Karpas-422 (cell line): ENCODE data around the gene F3. TPM values are rescaled to one million over a fixed set of nuclear protein-coding genes. Genes with fewer than 3 reads are reported as not detected.

ENCODE experiments used
- DNase-seq: peaks from one replicate; pipeline ENCODE4 v3.0.0-alpha.2; 2015
- H2AFZ ChIP-seq: fragments of 200-600 bp; sonication (generic); 2 replicates; pipeline ENCODE4 v1.6.1; 2014; ENCODE audit warnings: antibody characterized with exemption, low read length, mixed read lengths
- H3K27ac ChIP-seq: fragments of 200-600 bp; sonication (generic); 2 replicates; pipeline ENCODE4 v1.5.1; 2014; ENCODE audit warnings: mild to moderate bottlenecking, low read length, moderate library complexity
- H3K27me3 ChIP-seq: fragments of 200-600 bp; sonication (generic); 2 replicates; pipeline ENCODE4 v1.6.1; 2014; ENCODE audit warnings: low read length, mixed read lengths
- H3K36me3 ChIP-seq: fragments of 200-600 bp; sonication (generic); 2 replicates; pipeline ENCODE4 v1.6.1; 2014; ENCODE audit warnings: low read length, mixed read lengths; ENCODE audit not compliant: insufficient read depth
- H3K4me1 ChIP-seq: fragments of 200-600 bp; sonication (generic); 2 replicates; pipeline ENCODE4 v1.6.1; 2014; ENCODE audit warnings: mild to moderate bottlenecking, low read length, mixed read lengths
- H3K4me2 ChIP-seq: fragments of 200-600 bp; sonication (generic); 2 replicates; pipeline ENCODE4 v1.6.1; 2014; ENCODE audit warnings: low read length, low read depth, mild to moderate bottlenecking; ENCODE audit not compliant: poor library complexity, severe bottlenecking
- H3K4me3 ChIP-seq: fragments of 200-600 bp; sonication (generic); 2 replicates; pipeline ENCODE4 v1.5.1; 2014; ENCODE audit warnings: mild to moderate bottlenecking, antibody characterized with exemption, low read length, mixed read lengths
- H3K79me2 ChIP-seq: fragments of 200-600 bp; sonication (generic); 2 replicates; pipeline ENCODE4 v1.6.1; 2014; ENCODE audit warnings: mild to moderate bottlenecking, low read length, mixed read lengths
- H3K9ac ChIP-seq: fragments of 200-600 bp; sonication (generic); 2 replicates; pipeline ENCODE4 v1.6.0; 2014; ENCODE audit warnings: low read length
- H3K9me2 ChIP-seq: fragments of 200-600 bp; sonication (generic), shearing (Covaris generic); replicated peaks from 2 replicates; pipeline ENCODE4 v1.6.0; 2014; ENCODE audit warnings: mild to moderate bottlenecking, low read length, moderate library complexity; ENCODE audit not compliant: insufficient read depth
- H3K9me3 ChIP-seq: fragments of 300-700, 200-600 bp; sonication (generic); 2 replicates; pipeline ENCODE4 v1.6.1; 2014; ENCODE audit warnings: low read length, mixed read lengths
- H4K20me1 ChIP-seq: fragments of 200-600 bp; sonication (generic); 2 replicates; pipeline ENCODE4 v1.6.1; 2014; ENCODE audit warnings: mild to moderate bottlenecking, antibody characterized with exemption, low read length, low read depth; ENCODE audit not compliant: insufficient read depth
- total RNA-seq: library from RNA; depleted of rRNA; stranded (reverse); fragments of >200 nt; shearing (Covaris generic); gene quantifications from 2 replicates; pipeline ENCODE4 v1.2.3, GENCODE V29; 2014; ENCODE audit warnings: low replicate concordance

F3 gene
- total RNA-seq, 1 experiment from 2014 or later, result not detected

DNA sequence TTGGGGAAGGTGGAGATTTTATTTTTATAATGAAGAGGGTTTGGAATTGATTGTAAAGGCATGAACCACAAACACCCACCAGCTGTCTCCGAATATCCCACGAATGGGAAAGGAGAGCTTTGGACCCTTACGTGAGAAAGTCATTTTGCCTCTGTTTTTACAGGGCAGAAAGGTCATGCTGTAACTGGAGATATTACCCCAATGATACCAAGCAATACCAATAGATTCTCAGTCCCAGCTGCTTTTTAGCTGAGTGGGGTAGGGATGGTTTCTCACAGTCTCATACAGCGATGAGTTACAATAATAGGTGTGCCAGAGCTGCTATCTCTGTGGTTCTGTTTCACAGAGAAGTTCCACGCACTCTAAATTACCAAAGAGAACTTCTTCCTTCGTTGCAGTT is 8.8 kb upstream of the F3 start:
- no peak overlapping the region for H3K9ac ChIP-seq
- no peaks in the 10 kb centered on the region for H3K27me3 ChIP-seq
- no peaks in the 10 kb centered on the region for H3K79me2 ChIP-seq
- no peaks in the 10 kb centered on the region for H4K20me1 ChIP-seq
- H3K4me1 ChIP-seq, result no peaks in the 10 kb centered on the region
- no peak overlapping the region for H3K4me2 ChIP-seq
- H3K27ac ChIP-seq, result no peak overlapping the region
- H3K4me3 ChIP-seq, result no peak overlapping the region
- H3K36me3 ChIP-seq, result no peaks in the 10 kb centered on the region
- H2AFZ ChIP-seq, result no peak overlapping the region
- DNase-seq, result no peak
- H3K9me3 ChIP-seq, result no peaks in the 10 kb centered on the region
- no peaks in the 10 kb centered on the region for H3K9me2 ChIP-seq

DNA sequence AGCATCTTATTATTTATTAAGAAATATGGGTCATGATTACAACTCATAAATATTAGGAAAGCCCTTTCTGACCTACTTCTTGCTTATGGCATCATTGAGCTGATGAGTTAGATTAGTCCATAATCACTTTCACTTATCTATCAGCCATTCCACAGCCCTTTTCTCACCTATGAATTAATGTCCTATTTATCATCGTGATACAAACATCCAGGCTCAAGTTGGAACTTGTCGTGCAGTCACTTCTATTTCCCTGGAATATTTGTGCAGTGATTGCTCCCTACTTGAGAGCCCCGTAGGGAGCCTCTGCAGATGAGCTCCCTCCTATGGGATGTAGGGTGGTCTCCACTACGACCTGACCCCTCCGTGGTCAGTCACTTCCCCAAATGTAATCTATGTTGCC is 8.1 kb upstream of the F3 start:
- Histone ChIP-seq H3K9me3 (no peaks in the 10 kb centered on the region), H3K4me2 (no peak overlapping the region), H3K4me3 (no peak overlapping the region)

DNA sequence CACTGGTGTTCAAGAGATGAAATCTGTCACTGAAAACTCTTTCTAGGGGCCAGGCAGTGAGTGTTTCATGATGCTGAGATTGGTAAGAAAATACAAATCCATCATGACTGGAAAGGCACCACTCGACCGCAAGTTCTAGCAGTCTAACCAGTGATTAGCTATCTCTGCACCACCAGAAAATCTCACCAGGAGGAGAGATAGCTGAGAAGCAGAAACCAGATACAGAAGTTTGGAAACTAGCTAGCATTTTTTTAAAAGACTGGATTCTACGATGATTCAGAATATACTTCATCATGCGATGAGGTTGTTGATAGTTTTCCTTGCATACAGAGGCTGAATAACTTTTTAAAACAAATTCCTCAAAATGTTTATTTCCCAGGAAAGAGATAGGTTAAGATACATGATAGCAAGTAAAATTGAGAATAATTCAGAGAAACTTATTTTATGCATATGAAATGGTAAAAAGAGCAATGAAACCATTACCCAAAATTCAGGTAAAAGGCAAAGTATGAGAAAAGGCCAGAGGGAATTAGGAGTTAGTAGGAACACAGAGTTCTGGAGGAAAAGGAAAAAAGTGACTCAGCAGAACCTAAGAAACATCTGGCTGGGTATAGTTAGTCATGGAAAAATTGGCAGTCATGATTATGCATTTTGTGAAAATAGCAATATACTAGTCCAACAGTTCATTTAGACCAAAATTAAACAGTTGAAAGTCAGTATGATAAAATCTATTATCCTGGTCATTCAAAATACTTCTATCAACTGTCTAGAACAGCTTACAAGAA is 3.3 kb upstream of the F3 start:
- Histone ChIP-seq H3K27me3 (no peaks in the 10 kb centered on the region), H3K4me3 (no peak overlapping the region), H2AFZ (no peak overlapping the region), H3K4me2 (no peak overlapping the region), H3K36me3 (no peaks in the 10 kb centered on the region), H3K9ac (no peak overlapping the region), H3K9me3 (no peaks in the 10 kb centered on the region), H3K4me1 (no peaks in the 10 kb centered on the region), H3K27ac (no peak overlapping the region), H3K79me2 (no peaks in the 10 kb centered on the region), H3K9me2 (no peaks in the 10 kb centered on the region), H4K20me1 (no peaks in the 10 kb centered on the region)
- no peak for DNase-seq

More for the DNA sequence above, 8.1 kb upstream of the F3 start:
- DNase-seq, result no peak
- H3K27ac ChIP-seq, result no peak overlapping the region
- no peaks in the 10 kb centered on the region for H3K27me3 ChIP-seq
- no peak overlapping the region for H2AFZ ChIP-seq
- H3K9me2 ChIP-seq, result no peaks in the 10 kb centered on the region
- no peaks in the 10 kb centered on the region for H3K4me1 ChIP-seq
- no peaks in the 10 kb centered on the region for H4K20me1 ChIP-seq
- H3K36me3 ChIP-seq, result no peaks in the 10 kb centered on the region
- no peak overlapping the region for H3K9ac ChIP-seq
- no peaks in the 10 kb centered on the region for H3K79me2 ChIP-seq

DNA sequence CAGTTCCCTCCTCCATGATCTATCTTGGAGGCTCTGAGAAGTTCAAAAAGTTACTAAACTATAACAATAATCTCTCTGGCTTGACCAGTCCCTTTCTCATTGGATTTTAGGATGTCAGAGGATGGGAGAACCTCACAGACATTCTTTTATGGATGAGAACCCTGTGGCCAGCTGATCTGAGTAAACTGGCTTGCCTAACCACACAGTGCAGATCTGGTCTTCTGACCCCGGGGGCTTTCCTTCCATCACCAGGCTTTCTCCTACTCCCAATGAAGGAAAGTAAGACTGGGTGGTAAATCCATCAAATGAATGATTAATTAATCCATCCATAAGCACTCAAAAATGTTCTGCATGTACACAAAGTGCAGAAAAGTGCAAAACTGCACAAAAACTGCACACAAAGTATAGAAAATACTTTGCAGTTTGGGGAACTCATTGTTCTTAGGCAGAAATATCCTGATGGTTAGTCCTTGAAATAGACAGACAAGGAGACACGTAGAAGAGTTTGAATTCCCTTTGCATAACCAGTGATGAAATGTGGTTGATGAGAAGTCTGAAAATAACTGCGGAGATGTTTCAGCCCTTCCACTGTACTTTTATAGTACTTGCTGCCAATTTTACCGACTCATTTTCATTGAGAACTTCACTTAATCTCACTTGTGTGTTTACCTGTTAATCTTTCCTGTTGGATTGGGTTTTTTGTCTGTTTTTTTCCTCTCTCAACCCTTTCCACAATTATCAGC is 2.5 kb upstream of the F3 start:
- H3K9me3 ChIP-seq, result no peaks in the 10 kb centered on the region
- no peak overlapping the region for H3K4me2 ChIP-seq
- H4K20me1 ChIP-seq, result no peaks in the 10 kb centered on the region
- H3K9ac ChIP-seq, result no peak overlapping the region
- no peak overlapping the region for H2AFZ ChIP-seq
- H3K27ac ChIP-seq, result no peak overlapping the region
- no peaks in the 10 kb centered on the region for H3K4me1 ChIP-seq
- H3K79me2 ChIP-seq, result no peaks in the 10 kb centered on the region
- H3K36me3 ChIP-seq, result no peaks in the 10 kb centered on the region
- H3K4me3 ChIP-seq, result no peak overlapping the region
- no peak for DNase-seq
- H3K27me3 ChIP-seq, result no peaks in the 10 kb centered on the region
- H3K9me2 ChIP-seq, result no peaks in the 10 kb centered on the region

DNA sequence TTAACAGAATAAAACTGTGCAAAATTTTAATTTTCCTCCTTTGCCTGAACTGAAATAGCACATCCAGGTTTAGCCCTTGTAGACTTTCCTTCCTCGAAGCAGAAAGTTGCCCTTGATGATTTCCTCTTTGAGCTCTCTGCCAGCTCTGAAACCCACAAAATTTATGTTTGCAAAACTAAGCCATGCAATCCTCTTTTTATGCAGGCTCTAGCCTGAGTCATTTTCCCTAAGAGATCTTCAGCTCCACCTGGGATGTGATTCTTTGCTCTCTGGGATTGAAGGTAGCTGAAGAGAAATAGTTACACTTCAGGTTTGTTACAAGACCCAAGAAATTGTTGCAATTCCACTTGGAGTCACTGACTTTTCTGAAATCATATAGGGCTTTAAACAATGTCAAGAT is 1.4 kb upstream of the F3 start:
- H3K4me1 ChIP-seq, result no peaks in the 10 kb centered on the region
- H3K36me3 ChIP-seq, result no peaks in the 10 kb centered on the region
- no peak overlapping the region for H3K4me2 ChIP-seq
- no peak for DNase-seq
- H3K27ac ChIP-seq, result no peak overlapping the region
- no peaks in the 10 kb centered on the region for H3K79me2 ChIP-seq
- no peak overlapping the region for H2AFZ ChIP-seq
- no peak overlapping the region for H3K9ac ChIP-seq
- H4K20me1 ChIP-seq, result no peaks in the 10 kb centered on the region
- no peaks in the 10 kb centered on the region for H3K27me3 ChIP-seq
- H3K9me3 ChIP-seq, result no peaks in the 10 kb centered on the region
- no peaks in the 10 kb centered on the region for H3K9me2 ChIP-seq
- H3K4me3 ChIP-seq, result no peak overlapping the region

DNA sequence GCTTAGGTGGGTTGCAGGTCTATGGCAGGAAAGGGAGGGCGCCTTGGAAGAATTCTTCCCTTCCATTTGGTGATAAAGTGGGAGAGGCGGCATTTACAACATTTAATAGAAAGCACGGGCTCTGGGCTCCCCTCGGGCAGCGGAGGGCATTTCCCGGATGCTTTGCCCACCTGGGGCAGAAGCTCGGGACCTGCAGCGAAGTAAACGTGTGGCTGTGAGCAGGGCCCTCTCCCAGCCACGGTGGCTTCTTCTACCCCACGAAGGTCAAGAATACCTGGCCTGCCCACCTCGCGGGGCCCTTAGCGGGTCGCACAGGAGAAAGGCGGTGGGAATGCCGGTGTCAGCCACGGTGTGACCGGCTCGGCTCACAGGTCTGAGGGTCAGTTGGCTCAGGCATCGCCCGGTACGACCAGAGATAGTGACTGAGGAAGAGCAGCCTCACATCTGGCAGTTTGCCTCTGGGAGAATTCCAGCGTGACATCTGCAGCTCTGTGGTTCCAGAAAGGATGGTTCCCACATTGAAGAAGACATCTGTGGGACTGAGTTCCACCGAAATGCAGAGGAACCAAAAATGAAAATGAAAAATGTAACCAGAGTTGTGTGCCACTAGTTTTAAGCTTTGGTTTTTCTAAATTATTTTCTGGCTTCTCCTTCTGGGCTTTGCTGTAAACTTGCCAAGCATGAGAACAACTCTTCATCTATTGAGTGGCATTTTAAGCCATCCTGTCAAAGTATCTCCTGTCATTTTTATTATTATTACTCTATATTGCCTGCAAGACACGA is 720 bp upstream of the F3 start:
- H3K9ac ChIP-seq, result no peak overlapping the region

DNA sequence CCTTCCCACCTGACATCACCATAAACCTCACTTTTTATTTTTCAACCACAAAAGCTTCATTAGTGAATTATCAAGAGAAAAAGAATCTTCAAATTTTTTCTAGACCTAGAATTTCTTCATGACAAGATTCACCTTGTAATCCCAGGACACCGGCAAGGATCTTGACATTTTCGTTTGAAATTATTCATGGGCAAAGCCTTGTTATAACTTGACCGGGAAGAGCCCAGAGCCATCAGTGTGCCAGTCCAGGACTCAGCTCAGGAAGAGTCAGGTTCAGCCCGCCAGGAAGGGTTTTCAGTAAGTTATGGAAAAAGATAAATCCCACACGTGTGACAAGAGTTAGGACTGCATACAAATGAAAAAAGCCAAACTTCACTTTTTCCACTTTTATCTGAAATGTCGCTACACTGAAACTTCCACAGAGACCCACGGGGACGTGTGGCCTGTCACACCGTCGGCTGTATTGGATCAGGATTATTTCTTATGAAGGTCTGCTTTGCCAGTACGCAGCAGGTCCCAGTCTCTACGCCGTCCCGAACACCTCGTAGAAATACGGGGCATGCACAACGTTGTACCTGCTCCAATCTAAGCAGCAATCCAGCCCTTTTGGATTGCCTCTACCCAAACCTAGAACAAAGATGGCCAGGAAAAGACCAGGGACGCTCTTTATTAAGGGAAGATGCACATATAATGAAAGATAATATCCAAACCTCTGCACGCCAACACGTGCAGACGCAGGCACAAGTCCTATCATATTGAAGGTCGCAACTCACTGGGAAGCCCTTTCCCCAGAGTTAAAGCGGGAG is 916 bp downstream of the F3 start:
- no peaks in the 10 kb centered on the region for H3K9me2 ChIP-seq
- H2AFZ ChIP-seq, result no peak overlapping the region
- H3K27me3 ChIP-seq, result no peaks in the 10 kb centered on the region
- no peak overlapping the region for H3K27ac ChIP-seq
- H3K4me3 ChIP-seq, result no peak overlapping the region
- no peaks in the 10 kb centered on the region for H3K36me3 ChIP-seq
- H3K4me2 ChIP-seq, result no peak overlapping the region
- H3K79me2 ChIP-seq, result no peaks in the 10 kb centered on the region
- H4K20me1 ChIP-seq, result no peaks in the 10 kb centered on the region
- H3K9me3 ChIP-seq, result no peaks in the 10 kb centered on the region
- DNase-seq, result no peak
- H3K9ac ChIP-seq, result no peak overlapping the region
- H3K4me1 ChIP-seq, result no peaks in the 10 kb centered on the region

More for the DNA sequence above, 720 bp upstream of the F3 start:
- H3K27ac ChIP-seq, result no peak overlapping the region
- no peak overlapping the region for H3K4me3 ChIP-seq
- no peaks in the 10 kb centered on the region for H4K20me1 ChIP-seq
- no peaks in the 10 kb centered on the region for H3K9me2 ChIP-seq
- no peak overlapping the region for H3K4me2 ChIP-seq
- H3K36me3 ChIP-seq, result no peaks in the 10 kb centered on the region
- no peaks in the 10 kb centered on the region for H3K79me2 ChIP-seq
- no peak overlapping the region for H2AFZ ChIP-seq
- DNase-seq, result no peak
- no peaks in the 10 kb centered on the region for H3K4me1 ChIP-seq
- H3K9me3 ChIP-seq, result no peaks in the 10 kb centered on the region
- H3K27me3 ChIP-seq, result no peaks in the 10 kb centered on the region
